ENCODE results near the gene PPA2. TPM values are rescaled to one million over a fixed set of nuclear protein-coding genes. Genes with fewer than 3 reads are reported as not detected.

PPA2 gene
- total RNA-seq (10 to 100 TPM; 25.3 to 46.0 (median 39.3) TPM), polyA plus RNA-seq (10 to 100 TPM; 29.4 to 56.3 TPM)

DNA sequence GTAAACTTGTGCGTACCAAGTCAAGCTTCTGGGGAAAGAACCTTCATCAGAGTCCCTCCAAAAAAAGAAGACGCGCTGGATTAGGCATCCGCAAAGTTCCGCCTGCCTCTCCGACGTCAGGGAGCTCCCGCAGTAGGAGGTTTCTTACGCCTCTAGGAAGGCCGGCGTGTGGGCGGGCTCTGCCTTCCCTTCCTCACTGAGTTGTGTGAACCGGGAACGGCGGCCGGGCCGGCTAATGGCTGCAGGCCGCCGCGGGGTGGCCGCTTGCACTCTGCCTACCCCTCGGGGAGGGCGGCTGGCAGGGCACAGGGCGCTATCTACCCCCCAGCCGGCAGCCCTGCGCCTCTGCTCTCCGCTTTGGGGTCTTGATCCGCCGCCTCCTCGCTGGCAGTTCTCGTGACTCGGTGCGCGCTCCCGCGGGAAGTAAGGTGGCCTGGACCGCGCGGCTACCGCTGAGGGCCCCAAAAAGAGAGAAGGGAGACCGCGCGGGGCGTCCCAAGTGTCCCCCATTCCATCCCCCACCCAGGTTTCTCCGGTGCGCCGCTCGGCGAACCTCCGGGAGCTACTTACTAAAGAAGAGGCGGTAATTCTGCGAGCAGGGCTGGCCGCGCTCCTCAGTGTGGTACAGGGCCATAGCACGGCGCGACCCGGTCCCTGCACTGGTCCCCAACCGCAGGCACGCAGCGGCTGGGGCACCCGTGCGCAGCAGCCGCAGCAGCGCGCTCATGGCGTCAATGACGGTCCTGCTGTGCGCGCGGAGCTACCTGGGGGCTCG is at the start of gene PPA2:
Gene PPA2, minus strand, starts transcription at position 739 of the 775 bp plus-strand sequence. Its CDS starts 12 bp downstream, at position 727.
- Histone ChIP-seq H3K27ac (peak within 1 kb of the TSS; percentile 93 to 99 (median 98)), H3K9me3 (no peaks in the 10 kb centered on the region), H3K36me3 (no peaks in the 10 kb centered on the region), H3K4me3 (peak within 1 kb of the TSS; percentile 79 to 92 (median 86)), H3K4me1 (peaks cover 9 to 25% (median 10%) of the 10 kb centered on the region in 3 donors), H3K27me3 (no peaks in the 10 kb centered on the region)
- WGBS, 2 donors, result 0% methylated on average over 68 to 72 of the region's 72 CpGs
- ATAC-seq, result peak; percentile 94 to 96 (median 94)
- peak; percentile 70 to 94 (median 84) for DNase-seq
- FAIRE-seq, result no peak
- intact Hi-C loops (cut with DNase I), result loop anchor here in 1 of 3 donors (5.0 kb wide), 1 partner anchor 331 kb away; no protein-coding TSS in a partner anchor
- TF ChIP-seq, protein P1, sequence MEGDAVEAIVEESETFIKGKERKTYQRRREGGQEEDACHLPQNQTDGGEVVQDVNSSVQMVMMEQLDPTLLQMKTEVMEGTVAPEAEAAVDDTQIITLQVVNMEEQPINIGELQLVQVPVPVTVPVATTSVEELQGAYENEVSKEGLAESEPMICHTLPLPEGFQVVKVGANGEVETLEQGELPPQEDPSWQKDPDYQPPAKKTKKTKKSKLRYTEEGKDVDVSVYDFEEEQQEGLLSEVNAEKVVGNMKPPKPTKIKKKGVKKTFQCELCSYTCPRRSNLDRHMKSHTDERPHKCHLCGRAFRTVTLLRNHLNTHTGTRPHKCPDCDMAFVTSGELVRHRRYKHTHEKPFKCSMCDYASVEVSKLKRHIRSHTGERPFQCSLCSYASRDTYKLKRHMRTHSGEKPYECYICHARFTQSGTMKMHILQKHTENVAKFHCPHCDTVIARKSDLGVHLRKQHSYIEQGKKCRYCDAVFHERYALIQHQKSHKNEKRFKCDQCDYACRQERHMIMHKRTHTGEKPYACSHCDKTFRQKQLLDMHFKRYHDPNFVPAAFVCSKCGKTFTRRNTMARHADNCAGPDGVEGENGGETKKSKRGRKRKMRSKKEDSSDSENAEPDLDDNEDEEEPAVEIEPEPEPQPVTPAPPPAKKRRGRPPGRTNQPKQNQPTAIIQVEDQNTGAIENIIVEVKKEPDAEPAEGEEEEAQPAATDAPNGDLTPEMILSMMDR (IDR thresholded peaks at IDR 0.05), result no peak

GRCh38 chr4:105520819-105521790 is 47.2 kb upstream of the PPA2 start:
- TF ChIP-seq, protein P1 (IDR thresholded peaks at IDR 0.05), result peak; percentile 18 to 55 (median 48)
- peak; percentile 80 to 98 (median 92) for ATAC-seq
- peak; percentile 20 for FAIRE-seq
- 11 to 12% methylated on average over 3 of the region's 3 CpGs for WGBS, 2 donors
- DNase-seq, result peak in 3 of 6 donors; percentile 23 to 58 (median 36)
- H3K4me3 ChIP-seq, result no peak overlapping the region
- no peaks in the 10 kb centered on the region for H3K27me3 ChIP-seq
- H3K36me3 ChIP-seq, result no peaks in the 10 kb centered on the region
- no peaks in the 10 kb centered on the region for H3K4me1 ChIP-seq
- intact Hi-C loops (cut with DNase I), result no loop called here
- no peaks in the 10 kb centered on the region for H3K9me3 ChIP-seq
- H3K27ac ChIP-seq, result no peak overlapping the region

DNA sequence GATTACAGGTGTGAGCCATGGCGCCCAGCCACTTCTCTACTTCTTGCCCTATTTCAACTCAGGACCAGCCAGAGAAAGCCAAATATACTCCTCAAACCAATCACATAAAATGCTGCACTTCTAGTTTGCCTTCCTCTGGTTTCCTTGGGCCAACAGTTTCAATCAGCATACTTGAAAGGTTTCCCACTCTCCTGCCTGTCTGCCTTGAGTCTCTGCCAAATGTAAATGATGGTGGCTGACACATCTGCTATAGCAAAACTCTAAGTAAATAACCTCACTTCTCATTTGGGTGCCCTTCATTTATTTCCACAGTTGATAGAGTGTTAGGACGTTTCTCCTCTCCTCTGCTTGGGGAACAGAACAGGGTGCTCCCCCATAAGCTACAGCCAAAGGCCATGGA is 36.4 kb upstream of the PPA2 start:
- H3K36me3 ChIP-seq, result no peaks in the 10 kb centered on the region
- intact Hi-C loops (cut with DNase I), result loop anchor here in 1 of 3 donors (10.0 kb wide), 1 partner anchor 205 kb away; no protein-coding TSS in a partner anchor
- no peak overlapping the region for H3K4me3 ChIP-seq
- FAIRE-seq, result no peak
- no peaks in the 10 kb centered on the region for H3K9me3 ChIP-seq
- 66 to 73% methylated on average over 2 of the region's 2 CpGs for WGBS, 2 donors
- no peaks in the 10 kb centered on the region for H3K27me3 ChIP-seq
- DNase-seq, result no peak
- no peak overlapping the region for H3K27ac ChIP-seq
- H3K4me1 ChIP-seq, result no peaks in the 10 kb centered on the region
- ATAC-seq, result no peak
- TF ChIP-seq, protein P1 (IDR thresholded peaks at IDR 0.05), result no peak

DNA sequence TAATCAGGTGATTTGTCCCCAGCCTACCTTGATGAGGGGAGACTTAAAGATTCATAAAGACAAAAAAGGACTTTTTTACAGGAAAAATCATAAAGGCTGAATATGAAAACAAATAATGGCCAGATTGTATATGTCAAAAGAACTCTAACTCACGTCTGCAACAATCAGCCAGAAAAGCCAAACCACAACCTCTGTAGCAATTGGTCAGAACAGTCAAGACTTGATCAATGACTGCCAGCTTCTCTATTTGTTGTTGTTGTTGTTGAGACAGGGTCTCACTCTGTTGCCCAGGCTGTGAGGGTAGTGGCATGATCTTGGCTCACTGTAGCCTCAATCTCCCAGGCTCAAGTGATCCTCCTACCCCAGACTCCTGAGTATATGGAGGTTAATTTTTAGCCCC is 35.9 kb upstream of the PPA2 start:
- Histone ChIP-seq H3K27me3 (no peaks in the 10 kb centered on the region), H3K4me3 (no peak overlapping the region), H3K4me1 (no peaks in the 10 kb centered on the region), H3K27ac (no peak overlapping the region), H3K9me3 (no peaks in the 10 kb centered on the region), H3K36me3 (no peaks in the 10 kb centered on the region)
- FAIRE-seq (no peak), DNase-seq (no peak), ATAC-seq (no peak)
- WGBS, 2 donors, result 71 to 74% methylated on average over 1 of the region's 1 CpG
- intact Hi-C loops (cut with DNase I), result loop anchor here in 1 of 3 donors (10.0 kb wide), 1 partner anchor 205 kb away; no protein-coding TSS in a partner anchor
- TF ChIP-seq, protein P1 (IDR thresholded peaks at IDR 0.05), result no peak

All from pancreas (tissue), 10 donors.